WI38 (cell line): ENCODE results near the gene ABCC6.
"Not testable (repeated sequence)": the region's sequence is repeated elsewhere in the genome, so short reads cannot be mapped to it uniquely, and the experiment has no call there.

Experiments used
- H3K4me3 ChIP-seq: 2 replicates; pipeline ENCODE4 v1.5.1; 2011; ENCODE audit warnings: low read depth, mild to moderate bottlenecking, control low read depth, low read length
- CTCF ChIP-seq: IDR thresholded peaks from 2 replicates; pipeline ENCODE4 v1.5.1; 2012; ENCODE audit warnings: low read depth, mild to moderate bottlenecking, control low read depth, low read length

The ABCC6 gene

GRCh38 chr16:16186820-16187219 is 36.5 kb downstream of the ABCC6 start:
- TF ChIP-seq CTCF: no peak
- H3K4me3 ChIP-seq: no peak overlapping the region

- H3K4me3 ChIP-seq: no peak overlapping the region
- TF ChIP-seq CTCF: no peak
These were observed 38.2 kb downstream of the ABCC6 start for GRCh38 chr16:16185095-16185494.

GRCh38 chr16:16184594-16184993 is 38.7 kb downstream of the ABCC6 start:
- no peak overlapping the region for H3K4me3 ChIP-seq
- no peak for TF ChIP-seq CTCF

GRCh38 chr16:16183562-16183961 is 39.7 kb downstream of the ABCC6 start:
- peak; percentile 13; the same call in 1 of the 2 replicates for TF ChIP-seq CTCF
- H3K4me3 ChIP-seq: no peak overlapping the region

- no peak for TF ChIP-seq CTCF
- H3K4me3 ChIP-seq: no peak overlapping the region
These were observed 40.4 kb downstream of the ABCC6 start for GRCh38 chr16:16182918-16183317.

GRCh38 chr16:16181748-16182147 is 41.5 kb downstream of the ABCC6 start:
- not testable (repeated sequence) for H3K4me3 ChIP-seq

GRCh38 chr16:16178455-16179162 is 44.7 kb downstream of the ABCC6 start:
- TF ChIP-seq CTCF: no peak
- H3K4me3 ChIP-seq: no peak overlapping the region

- no peak overlapping the region for H3K4me3 ChIP-seq
These were observed 47.0 kb downstream of the ABCC6 start for GRCh38 chr16:16176328-16176727.

More at GRCh38 chr16:16176328-16176727, 47.0 kb downstream of the ABCC6 start:
- TF ChIP-seq CTCF: no peak
